GM12878 (cell line): ENCODE data around the gene FOSL1. TPM values are rescaled to one million over a fixed set of nuclear protein-coding genes. Genes with fewer than 3 reads are reported as not detected.
A peak's percentile ranks its signal among the peaks of the same experiment; 100 is the strongest.

ENCODE experiments used
- CBX3 ChIP-seq: fragments of 200-600 bp; sonication (generic); IDR thresholded peaks from 2 replicates; pipeline ENCODE4 v1.6.1; 2016; ENCODE audit warnings: low read depth, borderline replicate concordance
- CEBPZ ChIP-seq: fragments of 150-350 bp; IDR thresholded peaks from 2 replicates; pipeline ENCODE4 v1.6.1; 2016; ENCODE audit warnings: low read depth, low read length
- CHD4 ChIP-seq: fragments of 200-600 bp; sonication (generic); IDR thresholded peaks from 2 replicates; pipeline ENCODE4 v1.6.1; 2016; ENCODE audit warnings: mild to moderate bottlenecking
- CREB1 ChIP-seq: IDR thresholded peaks from 2 replicates; pipeline ENCODE4 v1.6.1; 2012; ENCODE audit warnings: low read depth, mild to moderate bottlenecking, inconsistent platforms
- CREM ChIP-seq: IDR thresholded peaks from 2 replicates; pipeline ENCODE4 v1.6.1; 2014; ENCODE audit warnings: antibody characterized with exemption, low read depth
- DPF2 ChIP-seq: fragments of 450-650 bp; IDR thresholded peaks from 2 replicates; pipeline ENCODE4 v1.6.1; 2017; ENCODE audit warnings: mild to moderate bottlenecking
- GATAD2B ChIP-seq: fragments of 450-650 bp; conservative IDR thresholded peaks from 2 replicates; pipeline ENCODE4 v1.6.1; 2017; ENCODE audit warnings: low read depth, mild to moderate bottlenecking, moderate library complexity
- IKZF1 ChIP-seq: fragments of 450-650 bp; conservative IDR thresholded peaks from 2 replicates; pipeline ENCODE4 v1.6.1; 2017; ENCODE audit warnings: antibody characterized with exemption, mild to moderate bottlenecking
- IRF4 ChIP-seq: IDR thresholded peaks from 2 replicates; pipeline ENCODE4 v1.6.1; 2011; ENCODE audit warnings: low read depth, low read length
- IRF5 ChIP-seq: fragments of 450-650 bp; IDR thresholded peaks from 2 replicates; pipeline ENCODE4 v1.6.1; 2017; ENCODE audit warnings: borderline replicate concordance
- PAX5 ChIP-seq: IDR thresholded peaks from 2 replicates; pipeline ENCODE4 v1.6.1; 2011; ENCODE audit warnings: low read depth, low read length, borderline replicate concordance
- RBBP5 ChIP-seq: fragments of 200-600 bp; sonication (generic); conservative IDR thresholded peaks from 2 replicates; pipeline ENCODE4 v1.6.1; 2016
- RCOR1 ChIP-seq: conservative IDR thresholded peaks from 2 replicates; pipeline ENCODE4 v1.6.1; 2012; ENCODE audit warnings: low read depth, low read length, improper control_type of control experiment
- SIN3A ChIP-seq: IDR thresholded peaks from 2 replicates; pipeline ENCODE4 v1.6.1; 2012; ENCODE audit warnings: low read depth, low read length, improper control_type of control experiment
- SMAD5 ChIP-seq: IDR thresholded peaks from 2 replicates; pipeline ENCODE4 v1.6.1; 2016; ENCODE audit warnings: antibody characterized with exemption, low read depth
- SPI1 ChIP-seq: IDR thresholded peaks from 2 replicates; pipeline ENCODE4 v1.6.1; 2011; ENCODE audit warnings: low read depth, mild to moderate bottlenecking, low read length, moderate library complexity, borderline replicate concordance; ENCODE audit not compliant: insufficient read depth
- SUPT20H ChIP-seq: IDR thresholded peaks from 2 replicates; pipeline ENCODE4 v1.6.1; 2011; ENCODE audit warnings: low read depth, mild to moderate bottlenecking, low read length, moderate library complexity, borderline replicate concordance; ENCODE audit not compliant: control insufficient read depth
- TBL1XR1 ChIP-seq: IDR thresholded peaks from 2 replicates; pipeline ENCODE4 v1.6.1; 2012; ENCODE audit warnings: low read depth, low read length, improper control_type of control experiment
- ZNF592 ChIP-seq: fragments of 450-650 bp; IDR thresholded peaks from 2 replicates; pipeline ENCODE4 v1.6.1; 2017; ENCODE audit warnings: mild to moderate bottlenecking, moderate library complexity
- polyA plus RNA-seq, 11 experiments: library from polyadenylated mRNA; depleted of rRNA in 4 of 11; unstranded in 6 of 11; stranded (reverse) in 5 of 11; fragments of >200 nt; fragmentation: Nextera tagmentation in 4 of 11; fragmentation: Illumina TruSeq in 1 of 11; extraction: Ambion mirVana in 4 of 11; extraction: Trizol in 1 of 11; gene quantifications; 1 replicate in 1 of 11; 2 replicates in 10 of 11; pipeline versions ENCODE4 v1.2.1 to v1.2.3, GENCODE V29; 2011 to 2016; ENCODE audit warnings: inconsistent platforms in 2 of 11, missing spikeins in 2 of 11, low read depth in 1 of 11
- total RNA-seq, 4 experiments: library from RNA; depleted of rRNA in 3 of 4; stranded (reverse); fragments of >200 nt in 3 of 4; fragmentation: Illumina TruSeq in 1 of 4; extraction: Trizol in 1 of 4; gene quantifications; 2 replicates each; pipeline versions ENCODE4 v1.2.1 to v1.2.3, GENCODE V29; 2013 to 2021
- TF ChIP-seq, protein P1 (sequence below): fragments of 450-650 bp; IDR thresholded peaks from 2 replicates; pipeline ENCODE4 v1.6.1; 2018; ENCODE audit warnings: mild to moderate bottlenecking, low read depth, moderate library complexity; ENCODE audit not compliant: partially characterized antibody

Gene FOSL1
- total and polyA plus RNA-seq, 10 of the 15 experiments (the other 5 are each of a cell fraction or from before 2014, with no cell fraction given) = 0.82 to 5.4 (median 2.1) TPM

- TF ChIP-seq IRF5 = no peak
- peak; percentile 82; the same call in 1 of the 2 replicates for TF ChIP-seq ZNF592
- TF ChIP-seq RBBP5 = no peak
- TF ChIP-seq DPF2 = 0 out of 2 replicates have a peak, but pooled peaks have one; percentile 3
- 0 out of 2 replicates have a peak, but pooled peaks have one; percentile 18 for TF ChIP-seq TBL1XR1
- TF ChIP-seq RCOR1 = peak; percentile 69; the same call in 1 of the 2 replicates
- TF ChIP-seq GATAD2B = peak; percentile 55; the same call in 1 of the 2 replicates
- no peak for TF ChIP-seq SUPT20H
- 0 out of 2 replicates have a peak, but pooled peaks have one; percentile 42 for TF ChIP-seq IKZF1
- TF ChIP-seq CREM = peak; percentile 53; the same call in 1 of the 2 replicates
- TF ChIP-seq CHD4 = no peak
- TF ChIP-seq PAX5 = 0 out of 2 replicates have a peak, but pooled peaks have one; percentile 6
- TF ChIP-seq SIN3A = no peak; the same call in 1 of the 2 replicates
- no peak for TF ChIP-seq SMAD5
- no peak for TF ChIP-seq CREB1
- TF ChIP-seq SPI1 = no peak
- no peak for TF ChIP-seq CBX3
- TF ChIP-seq, protein P1, sequence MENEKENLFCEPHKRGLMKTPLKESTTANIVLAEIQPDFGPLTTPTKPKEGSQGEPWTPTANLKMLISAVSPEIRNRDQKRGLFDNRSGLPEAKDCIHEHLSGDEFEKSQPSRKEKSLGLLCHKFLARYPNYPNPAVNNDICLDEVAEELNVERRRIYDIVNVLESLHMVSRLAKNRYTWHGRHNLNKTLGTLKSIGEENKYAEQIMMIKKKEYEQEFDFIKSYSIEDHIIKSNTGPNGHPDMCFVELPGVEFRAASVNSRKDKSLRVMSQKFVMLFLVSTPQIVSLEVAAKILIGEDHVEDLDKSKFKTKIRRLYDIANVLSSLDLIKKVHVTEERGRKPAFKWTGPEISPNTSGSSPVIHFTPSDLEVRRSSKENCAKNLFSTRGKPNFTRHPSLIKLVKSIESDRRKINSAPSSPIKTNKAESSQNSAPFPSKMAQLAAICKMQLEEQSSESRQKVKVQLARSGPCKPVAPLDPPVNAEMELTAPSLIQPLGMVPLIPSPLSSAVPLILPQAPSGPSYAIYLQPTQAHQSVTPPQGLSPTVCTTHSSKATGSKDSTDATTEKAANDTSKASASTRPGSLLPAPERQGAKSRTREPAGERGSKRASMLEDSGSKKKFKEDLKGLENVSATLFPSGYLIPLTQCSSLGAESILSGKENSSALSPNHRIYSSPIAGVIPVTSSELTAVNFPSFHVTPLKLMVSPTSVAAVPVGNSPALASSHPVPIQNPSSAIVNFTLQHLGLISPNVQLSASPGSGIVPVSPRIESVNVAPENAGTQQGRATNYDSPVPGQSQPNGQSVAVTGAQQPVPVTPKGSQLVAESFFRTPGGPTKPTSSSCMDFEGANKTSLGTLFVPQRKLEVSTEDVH = no peak
- 0 out of 2 replicates have a peak, but pooled peaks have one; percentile 34 for TF ChIP-seq IRF4
- TF ChIP-seq CEBPZ = no peak
Measured at GRCh38 chr11:65884716-65885092, 15.5 kb downstream of the FOSL1 start (continued).
